ENCODE measurements around the gene ZNF70.

DNA sequence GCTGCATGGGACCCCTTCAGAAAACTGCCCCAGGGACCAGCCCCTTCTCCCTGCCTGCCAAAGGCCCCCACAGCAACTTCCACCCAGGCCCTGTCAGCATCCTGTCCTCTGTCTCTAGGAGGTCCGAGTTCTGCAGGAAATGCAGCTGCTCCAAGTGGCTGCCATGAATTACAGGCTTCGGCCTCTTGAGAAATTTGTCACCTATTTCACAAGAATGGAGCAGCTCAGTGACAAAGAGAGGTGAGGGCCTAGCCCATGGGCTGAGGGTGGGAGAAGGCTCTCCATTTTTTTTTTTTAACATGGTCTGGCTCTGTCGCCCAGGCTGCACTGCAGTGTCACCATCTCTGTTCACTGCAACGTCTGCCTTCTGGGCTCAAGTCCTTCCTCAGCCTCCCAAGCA lies 52.8 kb downstream of the ZNF70 start:
- TF ChIP-seq, protein P1, sequence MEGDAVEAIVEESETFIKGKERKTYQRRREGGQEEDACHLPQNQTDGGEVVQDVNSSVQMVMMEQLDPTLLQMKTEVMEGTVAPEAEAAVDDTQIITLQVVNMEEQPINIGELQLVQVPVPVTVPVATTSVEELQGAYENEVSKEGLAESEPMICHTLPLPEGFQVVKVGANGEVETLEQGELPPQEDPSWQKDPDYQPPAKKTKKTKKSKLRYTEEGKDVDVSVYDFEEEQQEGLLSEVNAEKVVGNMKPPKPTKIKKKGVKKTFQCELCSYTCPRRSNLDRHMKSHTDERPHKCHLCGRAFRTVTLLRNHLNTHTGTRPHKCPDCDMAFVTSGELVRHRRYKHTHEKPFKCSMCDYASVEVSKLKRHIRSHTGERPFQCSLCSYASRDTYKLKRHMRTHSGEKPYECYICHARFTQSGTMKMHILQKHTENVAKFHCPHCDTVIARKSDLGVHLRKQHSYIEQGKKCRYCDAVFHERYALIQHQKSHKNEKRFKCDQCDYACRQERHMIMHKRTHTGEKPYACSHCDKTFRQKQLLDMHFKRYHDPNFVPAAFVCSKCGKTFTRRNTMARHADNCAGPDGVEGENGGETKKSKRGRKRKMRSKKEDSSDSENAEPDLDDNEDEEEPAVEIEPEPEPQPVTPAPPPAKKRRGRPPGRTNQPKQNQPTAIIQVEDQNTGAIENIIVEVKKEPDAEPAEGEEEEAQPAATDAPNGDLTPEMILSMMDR (IDR thresholded peaks at IDR 0.05; ENCODE audit: low read depth, low read length, poor library complexity, severe bottlenecking) = no peak
- TF ChIP-seq EZH2phosphoT487 (IDR thresholded peaks at IDR 0.05; ENCODE audit: borderline replicate concordance, low read length) = no peak
